ENCODE results near the gene LARGE1. TPM values are rescaled to one million over a fixed set of nuclear protein-coding genes. Genes with fewer than 3 reads are reported as not detected.
A peak's percentile ranks its signal among the peaks of the same experiment; 100 is the strongest.

The LARGE1 gene
- polyA plus RNA-seq, 3 donors = 0.05 to 0.13 TPM; not detected in 1

- DNase-seq = no peak
- Histone ChIP-seq H3K4me3 (replicated peaks in 1 of 3; ENCODE audit: low read depth in 2 of 3, low read length in 3 of 3) (no peak overlapping the region), H3K4me2 (replicated peaks; ENCODE audit: extremely low read depth, low read length, poor library complexity, severe bottlenecking) (no peak overlapping the region), H3K36me3 (replicated peaks in 1 of 2; ENCODE audit: control insufficient read depth in 1 of 2, insufficient read depth in 2 of 2, low read length in 2 of 2) (no peaks in the 10 kb centered on the region), H2AFZ (ENCODE audit: insufficient read depth, low read depth, low read length, poor library complexity, severe bottlenecking) (no peak overlapping the region), H4K20me1 (ENCODE audit: insufficient read depth, low read length) (no peaks in the 10 kb centered on the region), H3K9ac (ENCODE audit: insufficient read depth, low read length, poor library complexity, severe bottlenecking) (no peak overlapping the region), H3K27ac (ENCODE audit: low read depth in 1 of 2, low read length in 2 of 2) (no peak overlapping the region), H3K27me3 (ENCODE audit: control insufficient read depth in 2 of 2, insufficient read depth in 2 of 2, low read length in 2 of 2) (no peaks in the 10 kb centered on the region), H3K9me3 (replicated peaks in 1 of 2; ENCODE audit: control insufficient read depth in 1 of 2, insufficient read depth in 1 of 2, low read length in 2 of 2) (peaks cover 16 to 17% of the 10 kb centered on the region in 2 donors), H3K79me2 (ENCODE audit: insufficient read depth, low read length) (no peaks in the 10 kb centered on the region), H3K4me1 (ENCODE audit: control insufficient read depth in 1 of 2, insufficient read depth in 2 of 2, low read length in 2 of 2) (no peaks in the 10 kb centered on the region)
- 86% methylated on average over 1 of the region's 4 CpGs for WGBS (ENCODE audit: insufficient coverage)
- no peak for TF ChIP-seq CTCF (IDR thresholded peaks at IDR 0.05)
- intact Hi-C loops (cut with micrococcal nuclease) = no loop called here
- H3K27ac Mint-ChIP-seq = peak overlapping the region in 1 of 7 donors; percentile 20
- no peaks in the 10 kb centered on the region for H3K36me3 Mint-ChIP-seq
- H3K9me3 Mint-ChIP-seq = peaks cover 5 to 38% (median 10%) of the 10 kb centered on the region in 7 donors
- H3K27me3 Mint-ChIP-seq (ENCODE audit: low read depth in 3 of 3) = no peaks in the 10 kb centered on the region
- H3K4me1 Mint-ChIP-seq = no peaks in the 10 kb centered on the region
- H3K4me3 Mint-ChIP-seq = no peak overlapping the region
Measured at GRCh38 chr22:33674357-33674756, 245.9 kb downstream of the LARGE1 start.

- Mint-ChIP-seq H3K27me3 (ENCODE audit: low read depth in 3 of 3) (no peaks in the 10 kb centered on the region), H3K36me3 (no peaks in the 10 kb centered on the region), H3K27ac (no peak overlapping the region), H3K9me3 (peaks cover 2 to 21% (median 12%) of the 10 kb centered on the region in 7 donors), H3K4me3 (no peak overlapping the region), H3K4me1 (no peaks in the 10 kb centered on the region)
- Histone ChIP-seq H3K27me3 (ENCODE audit: control insufficient read depth in 2 of 2, insufficient read depth in 2 of 2, low read length in 2 of 2) (no peaks in the 10 kb centered on the region), H3K4me2 (replicated peaks; ENCODE audit: extremely low read depth, low read length, poor library complexity, severe bottlenecking) (no peak overlapping the region), H3K9me3 (replicated peaks in 1 of 2; ENCODE audit: control insufficient read depth in 1 of 2, insufficient read depth in 1 of 2, low read length in 2 of 2) (peaks cover 9 to 11% of the 10 kb centered on the region in 2 donors), H3K4me3 (replicated peaks in 1 of 3; ENCODE audit: low read depth in 2 of 3, low read length in 3 of 3) (no peak overlapping the region), H2AFZ (ENCODE audit: insufficient read depth, low read depth, low read length, poor library complexity, severe bottlenecking) (no peak overlapping the region), H3K36me3 (replicated peaks in 1 of 2; ENCODE audit: control insufficient read depth in 1 of 2, insufficient read depth in 2 of 2, low read length in 2 of 2) (no peaks in the 10 kb centered on the region), H3K4me1 (ENCODE audit: control insufficient read depth in 1 of 2, insufficient read depth in 2 of 2, low read length in 2 of 2) (no peaks in the 10 kb centered on the region), H3K9ac (ENCODE audit: insufficient read depth, low read length, poor library complexity, severe bottlenecking) (no peak overlapping the region), H3K27ac (ENCODE audit: low read depth in 1 of 2, low read length in 2 of 2) (no peak overlapping the region), H3K79me2 (ENCODE audit: insufficient read depth, low read length) (no peaks in the 10 kb centered on the region), H4K20me1 (ENCODE audit: insufficient read depth, low read length) (no peaks in the 10 kb centered on the region)
- DNase-seq = no peak
- WGBS (ENCODE audit: insufficient coverage) = no CpG with 5 or more reads among the region's 2 CpGs
- TF ChIP-seq CTCF (IDR thresholded peaks at IDR 0.05) = no peak
- intact Hi-C loops (cut with micrococcal nuclease) = no loop called here
Measured at GRCh38 chr22:33669746-33670145, 250.5 kb downstream of the LARGE1 start.
